K562 (cell line): ENCODE results near the gene PLCD1. TPM values are rescaled to one million over a fixed set of nuclear protein-coding genes. Genes with fewer than 3 reads are reported as not detected.
A peak's percentile ranks its signal among the peaks of the same experiment; 100 is the strongest.

Source experiments
- E4F1 ChIP-seq: fragments of 250-450 bp; sonication (Bioruptor Pico); IDR thresholded peaks from 2 replicates; pipeline ENCODE4 v1.5.0; 2021; ENCODE audit warnings: mild to moderate bottlenecking, borderline replicate concordance
- EP300 ChIP-seq: IDR thresholded peaks from 2 replicates; pipeline ENCODE4 v1.6.1; 2012; ENCODE audit warnings: low read length, improper control_type of control experiment
- EZH2 ChIP-seq: IDR thresholded peaks from 2 replicates; pipeline ENCODE4 v1.6.1; 2012; ENCODE audit warnings: low read depth, mild to moderate bottlenecking, inconsistent platforms, low read length, borderline replicate concordance
- GABPA ChIP-seq: fragments of 200-800 bp; sonication (Bioruptor generic); conservative IDR thresholded peaks from 2 replicates; pipeline ENCODE4 v1.6.1; 2016; ENCODE audit warnings: low read depth, missing genetic modification characterization, missing compliant biosample characterization
- HDAC2 ChIP-seq: fragments of 450-650 bp; IDR thresholded peaks from 2 replicates; pipeline ENCODE4 v1.6.1; 2016; ENCODE audit warnings: mild to moderate bottlenecking
- HDAC3 ChIP-seq: fragments of 450-650 bp; IDR thresholded peaks from 2 replicates; pipeline ENCODE4 v1.6.1; 2018; ENCODE audit warnings: borderline replicate concordance, mild to moderate bottlenecking, moderate library complexity; ENCODE audit not compliant: partially characterized antibody
- HEY1 ChIP-seq: fragments of 250-450 bp; sonication (Bioruptor Pico); IDR thresholded peaks from 2 replicates; pipeline ENCODE4 v1.5.0; 2020; ENCODE audit warnings: mild to moderate bottlenecking, moderate library complexity, borderline replicate concordance
- IRF1 ChIP-seq: sonication (generic); formaldehyde crosslinking; IDR thresholded peaks from 2 replicates; pipeline ENCODE4 v1.8.0; 2022; ENCODE audit warnings: missing genetic modification reagents, mild to moderate bottlenecking, borderline replicate concordance
- MTA2 ChIP-seq: fragments of 450-650 bp; IDR thresholded peaks from 2 replicates; pipeline ENCODE4 v1.6.1; 2016; ENCODE audit warnings: low read depth
- MXI1 ChIP-seq: IDR thresholded peaks from 2 replicates; pipeline ENCODE4 v1.6.1; 2011; ENCODE audit warnings: low read depth, mild to moderate bottlenecking, improper control_type of control experiment, low read length
- NFATC3 ChIP-seq: fragments of 450-650 bp; IDR thresholded peaks from 2 replicates; pipeline ENCODE4 v1.6.1; 2017; ENCODE audit warnings: mild to moderate bottlenecking
- RFX1 ChIP-seq: fragments of 450-650 bp; IDR thresholded peaks from 2 replicates; pipeline ENCODE4 v1.6.1; 2016; ENCODE audit warnings: mild to moderate bottlenecking, moderate library complexity
- SETDB1 ChIP-seq: IDR thresholded peaks from one replicate; pipeline ENCODE4 v1.6.1; 2012; ENCODE audit warnings: low read length, control low read depth, inconsistent platforms
- SNIP1 ChIP-seq: fragments of 450-650 bp; IDR thresholded peaks from 2 replicates; pipeline ENCODE4 v1.7.1; 2017; ENCODE audit warnings: low read depth, mild to moderate bottlenecking
- TSC22D4 ChIP-seq: fragments of 450-650 bp; IDR thresholded peaks from 2 replicates; pipeline ENCODE4 v1.6.1; 2016; ENCODE audit warnings: missing genetic modification characterization, missing biosample characterization, control low read depth
- ZC3H8 ChIP-seq: fragments of 450-650 bp; IDR thresholded peaks from 2 replicates; pipeline ENCODE4 v1.6.1; 2017
- ZEB2 ChIP-seq: fragments of 450-650 bp; IDR thresholded peaks from 2 replicates; pipeline ENCODE4 v1.6.1; 2016
- ZNF146 ChIP-seq: IDR thresholded peaks from one replicate; pipeline ENCODE4 v1.6.1; 2018; ENCODE audit warnings: missing compliant biosample characterization; ENCODE audit not compliant: unreplicated experiment
- ZNF282 ChIP-seq: sonication (generic); formaldehyde crosslinking; IDR thresholded peaks from 2 replicates; pipeline ENCODE4 v1.8.1; 2023; ENCODE audit warnings: missing genetic modification reagents
- polyA plus RNA-seq, 8 experiments: library from polyadenylated mRNA; depleted of rRNA in 4 of 8; stranded (reverse) in 5 of 8; unstranded in 3 of 8; fragments of >200 nt; fragmentation: Nextera tagmentation in 2 of 8; fragmentation: Illumina TruSeq in 1 of 8; extraction: Ambion mirVana in 2 of 8; extraction: Trizol in 1 of 8; gene quantifications; 2 replicates each; pipeline versions ENCODE4 v1.2.1 to v1.2.3, GENCODE V29; 2011 to 2014; ENCODE audit warnings: inconsistent platforms in 1 of 8, missing spikeins in 1 of 8
- total RNA-seq, 7 experiments: library from RNA; depleted of rRNA in 6 of 7; stranded (reverse); fragments of >200 nt in 6 of 7; fragmentation: Illumina TruSeq in 2 of 7; extraction: Trizol in 2 of 7; gene quantifications; 2 replicates each; pipeline versions ENCODE4 v1.2.1 to v1.2.3, GENCODE V29; 2011 to 2021; ENCODE audit warnings: low replicate concordance in 1 of 7
- TF ChIP-seq, protein P1 (sequence below): fragments of 450-650 bp; IDR thresholded peaks from 2 replicates; pipeline ENCODE4 v1.6.1; 2017; ENCODE audit warnings: antibody characterized with exemption, mild to moderate bottlenecking
- TF ChIP-seq, protein P2 (sequence below), 2 experiments: fragments of 450-650 bp; IDR thresholded peaks; 2 replicates each; pipeline ENCODE4 v1.6.1; 2016

PLCD1 gene
- total and polyA plus RNA-seq, 9 of the 15 experiments (the other 6 are each of a cell fraction or from before 2014, with no cell fraction given) = 5.4 to 209 (median 116) TPM

GRCh38 chr3:37986479-37987314 is 42.7 kb downstream of the PLCD1 start (continued):
- TF ChIP-seq E4F1 (CRISPR knock-in tag) (no peak), ZEB2 (peak; percentile 97), TSC22D4 (tag) (no peak), HDAC2 (peak; percentile 98), MXI1 (peak; percentile 35; the same call in 1 of the 2 replicates), MTA2 (peak; percentile 100), HDAC3 (no peak), EP300 (peak; percentile 100), ZC3H8 (no peak), EZH2 (peak; percentile 57; the same call in 1 of the 2 replicates), HEY1 (CRISPR knock-in tag) (no peak), IRF1 (CRISPR knock-in tag) (no peak), ZNF146 (no peak), GABPA (tag) (no peak), NFATC3 (peak; percentile 87), SNIP1 (no peak), RFX1 (no peak), SETDB1 (no peak), ZNF282 (CRISPR knock-in tag) (no peak)
- TF ChIP-seq, protein P1, sequence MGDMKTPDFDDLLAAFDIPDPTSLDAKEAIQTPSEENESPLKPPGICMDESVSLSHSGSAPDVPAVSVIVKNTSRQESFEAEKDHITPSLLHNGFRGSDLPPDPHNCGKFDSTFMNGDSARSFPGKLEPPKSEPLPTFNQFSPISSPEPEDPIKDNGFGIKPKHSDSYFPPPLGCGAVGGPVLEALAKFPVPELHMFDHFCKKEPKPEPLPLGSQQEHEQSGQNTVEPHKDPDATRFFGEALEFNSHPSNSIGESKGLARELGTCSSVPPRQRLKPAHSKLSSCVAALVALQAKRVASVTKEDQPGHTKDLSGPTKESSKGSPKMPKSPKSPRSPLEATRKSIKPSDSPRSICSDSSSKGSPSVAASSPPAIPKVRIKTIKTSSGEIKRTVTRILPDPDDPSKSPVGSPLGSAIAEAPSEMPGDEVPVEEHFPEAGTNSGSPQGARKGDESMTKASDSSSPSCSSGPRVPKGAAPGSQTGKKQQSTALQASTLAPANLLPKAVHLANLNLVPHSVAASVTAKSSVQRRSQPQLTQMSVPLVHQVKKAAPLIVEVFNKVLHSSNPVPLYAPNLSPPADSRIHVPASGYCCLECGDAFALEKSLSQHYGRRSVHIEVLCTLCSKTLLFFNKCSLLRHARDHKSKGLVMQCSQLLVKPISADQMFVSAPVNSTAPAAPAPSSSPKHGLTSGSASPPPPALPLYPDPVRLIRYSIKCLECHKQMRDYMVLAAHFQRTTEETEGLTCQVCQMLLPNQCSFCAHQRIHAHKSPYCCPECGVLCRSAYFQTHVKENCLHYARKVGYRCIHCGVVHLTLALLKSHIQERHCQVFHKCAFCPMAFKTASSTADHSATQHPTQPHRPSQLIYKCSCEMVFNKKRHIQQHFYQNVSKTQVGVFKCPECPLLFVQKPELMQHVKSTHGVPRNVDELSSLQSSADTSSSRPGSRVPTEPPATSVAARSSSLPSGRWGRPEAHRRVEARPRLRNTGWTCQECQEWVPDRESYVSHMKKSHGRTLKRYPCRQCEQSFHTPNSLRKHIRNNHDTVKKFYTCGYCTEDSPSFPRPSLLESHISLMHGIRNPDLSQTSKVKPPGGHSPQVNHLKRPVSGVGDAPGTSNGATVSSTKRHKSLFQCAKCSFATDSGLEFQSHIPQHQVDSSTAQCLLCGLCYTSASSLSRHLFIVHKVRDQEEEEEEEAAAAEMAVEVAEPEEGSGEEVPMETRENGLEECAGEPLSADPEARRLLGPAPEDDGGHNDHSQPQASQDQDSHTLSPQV = no peak
- TF ChIP-seq, protein P2, sequence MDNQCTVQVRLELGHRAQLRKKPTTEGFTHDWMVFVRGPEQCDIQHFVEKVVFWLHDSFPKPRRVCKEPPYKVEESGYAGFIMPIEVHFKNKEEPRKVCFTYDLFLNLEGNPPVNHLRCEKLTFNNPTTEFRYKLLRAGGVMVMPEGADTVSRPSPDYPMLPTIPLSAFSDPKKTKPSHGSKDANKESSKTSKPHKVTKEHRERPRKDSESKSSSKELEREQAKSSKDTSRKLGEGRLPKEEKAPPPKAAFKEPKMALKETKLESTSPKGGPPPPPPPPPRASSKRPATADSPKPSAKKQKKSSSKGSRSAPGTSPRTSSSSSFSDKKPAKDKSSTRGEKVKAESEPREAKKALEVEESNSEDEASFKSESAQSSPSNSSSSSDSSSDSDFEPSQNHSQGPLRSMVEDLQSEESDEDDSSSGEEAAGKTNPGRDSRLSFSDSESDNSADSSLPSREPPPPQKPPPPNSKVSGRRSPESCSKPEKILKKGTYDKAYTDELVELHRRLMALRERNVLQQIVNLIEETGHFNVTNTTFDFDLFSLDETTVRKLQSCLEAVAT (IDR thresholded peaks at IDR 0.05) = peak in 1 of 2 experiments; percentile 79; a peak in 1 of 4 replicates
